Peyer's patch (tissue), 4 donors: Measurements from ENCODE around the gene ERP44.

Source experiments
- CTCF ChIP-seq, 6 experiments: fragments of 450-650 bp in 4 of 6; fragments of 200-600 bp in 2 of 6; sonication (generic) in 1 of 6; IDR thresholded peaks; one replicate each; pipeline ENCODE4 v1.5.1; 2017 to 2019; ENCODE audit warnings: antibody characterized with exemption in 6 of 6, mild to moderate bottlenecking in 3 of 6, moderate library complexity in 1 of 6
- POLR2A ChIP-seq, 2 donors: fragments of 450-650 bp; IDR thresholded peaks; one replicate each; pipeline ENCODE4 v1.5.1; 2017; ENCODE audit warnings: antibody characterized with exemption in 2 of 2, mild to moderate bottlenecking in 2 of 2, moderate library complexity in 2 of 2

GRCh38 chr9:100082782-100083181 lies 16.0 kb downstream of the ERP44 start:
- no peak for TF ChIP-seq CTCF (IDR thresholded peaks at IDR 0.05)
- no peak for TF ChIP-seq POLR2A (IDR thresholded peaks at IDR 0.05)
